NCI-H2227 (cell line): ENCODE results near the gene HNRNPC.
"Not testable (repeated sequence)": the region's sequence is repeated elsewhere in the genome, so short reads cannot be mapped to it uniquely, and the experiment has no call there.

ENCODE experiments used
- DNase-seq: peaks from one replicate; lab custom pipeline; 2025; ENCODE audit not compliant: unreplicated experiment; lab: John Stamatoyannopoulos, UW

HNRNPC gene

GRCh38 chr14:21248338-21248737 lies 20.9 kb downstream of the HNRNPC start:
- no peak for DNase-seq

GRCh38 chr14:21245813-21246212 lies 23.4 kb downstream of the HNRNPC start:
- no peak for DNase-seq

GRCh38 chr14:21244544-21244943 lies 24.7 kb downstream of the HNRNPC start:
- DNase-seq: no peak

GRCh38 chr14:21241218-21241819 lies 27.9 kb downstream of the HNRNPC start:
- peak; percentile 40 for DNase-seq

- no peak for DNase-seq
Observed at GRCh38 chr14:21240417-21240816, 28.8 kb downstream of the HNRNPC start.

- DNase-seq: no peak
Observed at GRCh38 chr14:21238823-21239518, 30.3 kb downstream of the HNRNPC start.

- no peak for DNase-seq
Observed at GRCh38 chr14:21236948-21237797, 32.1 kb downstream of the HNRNPC start.

GRCh38 chr14:21234112-21234511 lies 35.1 kb downstream of the HNRNPC start:
- DNase-seq: no peak

- peak; percentile 15 for DNase-seq
Observed at GRCh38 chr14:21233457-21234076, 35.7 kb downstream of the HNRNPC start.

GRCh38 chr14:21231020-21231652 lies 38.1 kb downstream of the HNRNPC start:
- no peak for DNase-seq

- no peak for DNase-seq
Observed at GRCh38 chr14:21229821-21230220, 39.4 kb downstream of the HNRNPC start.

- DNase-seq: no peak
Observed at GRCh38 chr14:21227981-21228380, 41.3 kb downstream of the HNRNPC start.

- DNase-seq: no peak
Observed at GRCh38 chr14:21227150-21227549, 42.1 kb downstream of the HNRNPC start.

- no peak for DNase-seq
Observed at GRCh38 chr14:21226467-21226866, 42.8 kb downstream of the HNRNPC start.

- DNase-seq: not testable (repeated sequence)
Observed at GRCh38 chr14:21225164-21225563, 44.1 kb downstream of the HNRNPC start.

- DNase-seq: no peak
Observed at GRCh38 chr14:21220874-21221477, 48.3 kb downstream of the HNRNPC start.

GRCh38 chr14:21219561-21220111 lies 49.6 kb downstream of the HNRNPC start:
- DNase-seq: no peak

GRCh38 chr14:21219120-21219519 lies 50.1 kb downstream of the HNRNPC start:
- no peak for DNase-seq

GRCh38 chr14:21215879-21216251 lies 53.4 kb downstream of the HNRNPC start:
- DNase-seq: no peak

- no peak for DNase-seq
Observed at GRCh38 chr14:21215130-21215878, 53.9 kb downstream of the HNRNPC start.
